NCI-H2081 treated with DMSO at 0.1 percent for 48 hours (cell line): ENCODE measurements around the gene GABBR2.
"Not testable (repeated sequence)": the region's sequence is repeated elsewhere in the genome, so short reads cannot be mapped to it uniquely, and the experiment has no call there.

Source experiments
- DNase-seq: peaks from one replicate; lab custom pipeline; 2025; lab: John Stamatoyannopoulos, UW

The GABBR2 gene

DNA sequence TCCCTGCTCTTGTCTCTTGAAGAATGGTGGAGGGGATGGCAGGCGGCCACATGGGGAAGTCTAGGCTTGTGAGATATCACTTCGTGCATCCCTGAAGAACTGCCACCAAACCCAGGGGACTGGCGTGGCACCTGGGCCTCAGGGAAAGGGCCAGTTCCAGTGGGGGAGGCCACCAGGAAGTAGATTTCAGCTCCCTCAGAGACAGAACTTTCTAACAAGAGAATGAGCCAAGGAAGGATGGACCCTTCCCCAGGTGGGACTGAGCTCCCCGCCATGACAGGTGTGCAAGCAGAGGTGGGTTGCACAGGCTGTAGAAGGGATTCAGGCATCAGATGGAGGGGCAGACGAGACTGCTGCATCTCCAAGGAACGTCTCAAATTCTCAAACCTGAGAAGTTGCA is 193.9 kb downstream of the GABBR2 start:
- no peak for DNase-seq

DNA sequence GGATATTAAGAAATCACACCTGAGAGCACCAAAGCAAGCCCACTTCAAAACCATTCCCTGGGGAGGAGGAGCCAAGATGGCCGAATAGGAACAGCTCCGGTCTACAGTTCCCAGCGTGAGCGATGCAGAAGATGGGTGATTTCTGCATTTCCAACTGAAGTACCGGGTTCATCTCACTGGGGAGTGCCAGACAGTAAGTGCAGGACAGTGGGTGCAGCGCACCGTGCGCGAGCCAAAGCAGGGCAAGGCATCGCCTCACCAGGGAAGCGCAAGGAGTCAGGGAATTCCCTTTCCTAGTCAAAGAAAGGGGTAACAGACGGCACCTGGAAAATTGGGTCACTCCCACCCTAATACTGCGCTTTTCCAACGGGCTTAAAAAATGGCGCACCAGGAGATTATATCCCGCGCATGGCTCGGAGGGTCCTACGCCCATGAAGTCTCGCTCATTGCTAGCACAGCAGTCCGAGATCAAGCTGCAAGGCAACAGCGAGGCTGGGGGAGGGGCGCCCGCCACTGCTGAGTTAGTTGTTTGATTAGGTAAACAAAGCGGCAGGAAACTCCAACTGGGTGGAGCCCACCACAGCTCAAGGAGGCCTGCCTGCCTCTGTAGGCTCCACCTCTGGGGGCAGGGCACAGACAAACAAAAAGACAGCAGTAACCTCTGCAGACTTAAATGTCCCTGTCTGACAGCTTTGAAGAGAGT is 200.4 kb downstream of the GABBR2 start:
- DNase-seq, result not testable (repeated sequence)

- DNase-seq, result no peak
These were observed 202.2 kb downstream of the GABBR2 start for GRCh38 chr9:98506422-98507054.

DNA sequence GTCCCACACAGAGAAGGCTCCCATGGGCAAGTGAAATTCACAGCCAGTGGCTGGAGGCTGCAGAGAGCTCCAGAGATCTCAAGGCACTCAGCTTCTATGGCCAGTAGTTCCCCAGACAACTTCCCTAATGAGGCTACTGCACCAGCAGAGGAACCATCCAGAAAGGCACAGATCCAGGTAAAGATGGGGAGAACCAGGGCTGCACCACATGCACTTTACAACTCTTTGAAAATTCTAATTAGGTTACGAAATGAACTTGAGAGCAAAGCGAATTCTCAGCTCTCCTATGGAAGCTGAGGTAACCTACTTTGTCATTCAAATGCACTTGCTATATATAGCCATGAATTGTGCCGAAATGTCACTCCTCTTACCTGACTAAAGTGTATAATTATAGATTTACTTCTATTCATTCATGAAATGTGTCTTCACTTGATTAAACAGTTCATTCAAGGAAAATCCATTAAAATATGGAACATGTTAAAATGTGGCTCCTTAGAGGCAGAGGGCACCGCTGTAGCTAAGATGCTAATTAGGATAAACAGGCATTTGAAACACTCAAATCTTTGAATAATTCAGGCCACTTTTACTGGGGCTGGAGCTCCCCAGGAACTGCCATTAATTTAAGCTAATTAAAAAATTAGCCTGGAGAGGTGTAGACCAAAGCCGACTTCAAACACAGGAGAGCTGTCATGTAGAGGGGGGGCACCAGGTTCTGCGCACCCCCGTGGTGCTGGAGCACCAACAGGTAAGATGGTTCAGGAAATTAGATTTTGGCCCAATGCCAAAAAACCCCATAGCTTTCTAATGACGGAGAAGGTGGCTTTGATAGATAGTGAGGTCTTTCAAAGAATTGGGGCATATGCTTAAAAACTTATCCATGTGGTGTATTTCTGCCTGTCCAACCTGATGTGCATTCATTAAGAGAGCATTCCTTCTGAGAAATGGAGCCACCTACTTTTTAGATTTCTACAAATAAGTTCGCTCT is 204.1 kb downstream of the GABBR2 start:
- no peak for DNase-seq

GRCh38 chr9:98503867-98504266 is 204.9 kb downstream of the GABBR2 start:
- DNase-seq, result no peak

- no peak for DNase-seq
These were observed 205.8 kb downstream of the GABBR2 start for GRCh38 chr9:98502976-98503325.

DNA sequence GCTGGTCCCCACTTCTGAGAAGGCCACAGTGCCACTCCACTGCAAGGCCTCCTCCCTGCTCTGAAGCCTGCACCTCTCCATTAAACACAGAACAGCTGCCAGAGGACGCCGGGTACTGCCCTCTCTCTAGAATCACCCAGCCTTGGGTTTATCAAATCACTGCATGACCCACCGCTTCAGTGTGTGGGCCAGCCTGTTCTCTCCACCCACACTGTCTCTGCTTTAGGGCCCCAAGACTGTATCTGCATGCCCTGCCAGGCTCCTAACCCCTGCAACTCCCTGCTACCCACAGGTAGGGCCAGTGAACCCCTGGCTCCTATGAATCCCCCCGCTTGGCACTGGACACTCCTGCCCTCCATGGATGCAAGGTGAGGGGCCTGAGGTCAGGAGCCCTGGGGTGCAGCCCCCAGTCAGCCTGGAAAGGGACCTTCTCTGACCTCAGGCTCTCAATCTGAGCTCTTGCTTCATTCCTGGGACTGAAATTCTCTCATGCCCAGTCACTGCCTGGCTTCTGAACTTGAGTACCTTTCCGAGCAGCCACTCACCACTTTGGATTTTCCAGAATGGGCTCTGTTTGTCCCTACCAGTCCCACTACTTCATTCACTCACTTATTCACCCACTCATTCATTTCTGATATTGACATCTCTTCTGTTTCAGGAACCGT is 206.3 kb downstream of the GABBR2 start:
- no peak for DNase-seq

DNA sequence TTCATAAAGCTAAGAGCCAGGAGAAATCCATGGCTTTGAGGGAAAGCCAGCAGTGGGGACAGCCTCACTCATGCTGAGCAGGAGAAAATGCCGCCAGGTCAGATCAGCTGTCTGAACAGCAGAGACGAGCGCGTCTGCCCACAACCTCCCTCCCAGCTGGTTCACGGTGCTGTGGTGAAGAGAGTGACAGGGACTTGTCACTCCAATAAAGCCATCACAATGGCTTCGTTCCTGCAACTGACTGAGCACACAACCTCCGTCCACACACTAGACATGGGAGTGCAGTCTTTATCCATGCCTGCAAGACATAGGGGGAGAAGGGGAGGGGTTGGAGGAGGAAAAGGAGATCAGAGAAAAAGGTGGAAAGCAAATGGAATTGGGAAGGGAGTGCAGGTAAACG is 206.9 kb downstream of the GABBR2 start:
- DNase-seq, result no peak

GRCh38 chr9:98501259-98501658 is 207.5 kb downstream of the GABBR2 start:
- DNase-seq, result not testable (repeated sequence)

DNA sequence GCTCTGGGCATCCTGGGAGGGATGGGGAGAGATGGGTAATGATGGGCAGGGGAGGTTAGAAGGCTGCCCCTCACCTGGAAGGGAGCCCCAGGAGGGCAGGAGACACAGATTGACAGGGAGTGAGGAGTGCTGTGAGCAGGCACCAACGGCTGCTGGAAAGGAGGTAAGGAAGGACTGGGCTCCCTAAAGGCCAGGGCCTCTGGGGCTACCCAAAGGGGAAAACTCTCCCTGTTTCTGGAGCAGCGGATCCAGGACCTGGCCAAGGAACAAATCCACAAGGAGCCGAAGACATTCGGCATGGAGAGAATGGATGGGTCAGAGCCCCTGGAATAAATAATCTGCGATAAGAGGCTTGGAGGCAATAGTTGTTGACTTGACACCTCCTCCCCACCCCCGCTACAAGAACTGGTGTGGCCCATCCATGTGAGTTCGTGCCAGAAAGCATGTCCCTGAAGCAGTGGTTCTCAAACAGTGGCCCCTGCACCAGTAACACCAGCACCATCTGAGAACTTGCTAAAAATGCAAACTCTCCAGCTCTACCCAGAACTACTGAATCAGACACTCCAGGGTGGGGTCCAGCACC is 208.3 kb downstream of the GABBR2 start:
- DNase-seq, result no peak

- no peak for DNase-seq
These were observed 213.2 kb downstream of the GABBR2 start for GRCh38 chr9:98495530-98495929.

- no peak for DNase-seq
These were observed 213.9 kb downstream of the GABBR2 start for GRCh38 chr9:98494852-98495251.

- no peak for DNase-seq
These were observed 216.9 kb downstream of the GABBR2 start for GRCh38 chr9:98491828-98492227.

DNA sequence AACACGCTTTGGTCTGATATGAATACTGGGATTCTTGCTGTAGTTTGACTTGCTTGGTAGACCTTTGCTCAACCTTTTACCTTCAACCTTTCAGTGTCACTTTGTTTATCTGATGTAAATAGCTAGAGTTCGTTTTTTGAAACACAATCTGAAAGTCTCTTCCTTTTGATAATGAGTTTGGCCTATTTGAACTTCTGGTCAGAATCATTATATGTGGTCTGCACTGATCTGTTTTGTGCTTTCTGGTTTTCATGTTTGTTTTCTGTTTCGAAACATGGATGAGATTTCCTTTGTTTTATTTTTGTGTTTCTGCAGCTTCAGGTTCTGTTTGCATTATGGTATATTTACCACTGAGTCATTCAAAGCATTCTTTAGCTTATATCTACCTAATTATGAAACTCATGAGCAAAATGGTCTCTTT is 217.5 kb downstream of the GABBR2 start:
- DNase-seq, result no peak

GRCh38 chr9:98488571-98489312 is 220.0 kb downstream of the GABBR2 start:
- DNase-seq, result no peak

DNA sequence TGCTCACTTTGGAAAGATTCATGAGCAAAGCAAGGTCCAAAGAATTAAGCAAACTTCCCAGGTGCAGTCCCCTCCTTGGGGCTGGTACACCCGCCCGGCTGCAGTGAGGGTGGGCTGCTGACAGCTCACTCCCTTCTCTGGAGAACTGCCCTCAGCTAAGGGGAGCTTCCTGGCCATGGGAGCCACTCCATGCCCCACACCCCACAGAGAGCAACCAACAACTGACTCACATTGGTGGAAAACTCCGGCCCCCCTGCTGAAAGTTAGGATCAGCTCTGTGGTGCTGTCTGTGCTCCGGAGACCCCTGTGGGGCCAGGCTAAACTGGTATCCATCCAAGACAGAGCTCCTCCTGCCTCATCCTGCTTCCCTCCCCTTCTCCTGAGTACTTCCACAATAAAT is 223.0 kb downstream of the GABBR2 start:
- DNase-seq, result no peak

GRCh38 chr9:98484162-98484561 is 224.6 kb downstream of the GABBR2 start:
- DNase-seq, result no peak

- DNase-seq, result no peak
These were observed 226.5 kb downstream of the GABBR2 start for GRCh38 chr9:98482226-98482625.

- DNase-seq, result no peak
These were observed 227.1 kb downstream of the GABBR2 start for GRCh38 chr9:98481676-98482075.

DNA sequence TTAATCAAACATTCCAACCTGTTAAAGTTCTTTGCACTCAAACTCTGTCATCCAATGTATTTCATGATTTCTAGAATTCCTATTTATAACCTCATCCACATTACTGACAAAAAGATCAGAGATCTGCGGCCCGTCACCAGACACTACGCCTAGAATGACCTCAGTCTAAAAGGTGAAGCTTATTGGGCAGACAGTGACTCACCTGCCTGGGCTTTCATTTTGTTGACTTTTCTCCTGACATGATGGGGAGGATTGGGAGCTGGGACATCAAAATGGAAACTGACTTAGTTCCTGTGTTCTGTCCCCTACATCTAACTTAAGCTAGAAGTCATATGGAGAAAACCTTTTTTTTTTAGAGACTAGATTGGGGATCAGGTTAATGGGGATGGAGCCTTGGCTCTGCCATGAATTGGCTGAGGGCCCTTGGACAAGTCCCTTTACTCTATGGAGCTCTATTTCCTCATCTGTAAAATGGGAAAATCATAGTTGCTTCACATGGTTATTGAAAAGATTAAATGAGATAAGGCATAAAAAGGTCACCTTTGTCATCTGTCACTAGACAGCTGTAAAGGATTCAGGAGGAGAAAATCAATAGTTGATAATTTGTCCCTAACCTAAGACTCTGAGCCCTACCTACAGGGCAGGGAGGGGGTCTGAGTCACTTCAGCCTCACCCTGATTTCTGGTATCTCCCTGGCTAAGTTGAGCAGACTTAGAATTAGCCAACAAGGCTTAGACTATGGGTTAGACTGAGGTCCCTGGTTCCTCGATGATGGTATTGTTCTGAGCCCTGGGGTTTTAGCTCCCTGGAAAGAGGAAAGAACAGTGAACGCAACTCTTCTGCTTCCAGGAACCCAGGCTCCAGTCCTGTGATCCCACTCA is 228.5 kb downstream of the GABBR2 start:
- no peak for DNase-seq
